HG03045 (cell line): ENCODE data around the gene TEDDM1.
"Not testable (repeated sequence)": the region's sequence is repeated elsewhere in the genome, so short reads cannot be mapped to it uniquely, and the experiment has no call there.

ENCODE experiments used
- ATAC-seq: cut with Tn5 transposase; IDR thresholded peaks from one replicate; pipeline ENCODE4 v1.9.1; 2021; ENCODE audit warnings: mild to moderate bottlenecking, moderate library complexity; ENCODE audit not compliant: unreplicated experiment

TEDDM1 gene

GRCh38 chr1:182400567-182400966 lies at the start of gene TEDDM1:
TSS of gene TEDDM1 (minus strand) at chr1:182400667. CDS start at chr1:182400485, 182 bp downstream.
- ATAC-seq: no peak

GRCh38 chr1:182450087-182450486 lies 49.6 kb upstream of the TEDDM1 start, which contains the start of gene RGSL1:
TSS of gene RGSL1 (plus strand) at chr1:182450146. CDS start at chr1:182450166, 20 bp downstream.
- ATAC-seq: no peak

GRCh38 chr1:182447660-182448059 lies 47.2 kb upstream of the TEDDM1 start:
- ATAC-seq: no peak

GRCh38 chr1:182447124-182447523 lies 46.7 kb upstream of the TEDDM1 start:
- not testable (repeated sequence) for ATAC-seq

GRCh38 chr1:182446033-182446669 lies 45.7 kb upstream of the TEDDM1 start:
- no peak for ATAC-seq

GRCh38 chr1:182444497-182444896 lies 44.0 kb upstream of the TEDDM1 start:
- no peak for ATAC-seq

GRCh38 chr1:182442333-182442732 lies 41.9 kb upstream of the TEDDM1 start:
- ATAC-seq: no peak

GRCh38 chr1:182441719-182442118 lies 41.3 kb upstream of the TEDDM1 start:
- ATAC-seq: no peak

GRCh38 chr1:182438326-182438725 lies 37.9 kb upstream of the TEDDM1 start:
- no peak for ATAC-seq

- no peak for ATAC-seq
Measured at GRCh38 chr1:182433580-182433979, 33.1 kb upstream of the TEDDM1 start.

- ATAC-seq: no peak
Measured at GRCh38 chr1:182431278-182431677, 30.8 kb upstream of the TEDDM1 start.

GRCh38 chr1:182430263-182431068 lies 30.0 kb upstream of the TEDDM1 start:
- no peak for ATAC-seq

- ATAC-seq: no peak
Measured at GRCh38 chr1:182428043-182428442, 27.6 kb upstream of the TEDDM1 start.

- peak; percentile 63 for ATAC-seq
Measured at GRCh38 chr1:182426442-182427430, 26.3 kb upstream of the TEDDM1 start.

- no peak for ATAC-seq
Measured at GRCh38 chr1:182415789-182416188, 15.3 kb upstream of the TEDDM1 start.

- ATAC-seq: no peak
Measured at GRCh38 chr1:182413969-182414368, 13.5 kb upstream of the TEDDM1 start.

GRCh38 chr1:182413486-182413885 lies 13.0 kb upstream of the TEDDM1 start:
- no peak for ATAC-seq

- no peak for ATAC-seq
Measured at GRCh38 chr1:182410620-182411273, 10.3 kb upstream of the TEDDM1 start.

GRCh38 chr1:182410138-182410537 lies 9.7 kb upstream of the TEDDM1 start:
- ATAC-seq: no peak

GRCh38 chr1:182408435-182409075 lies 8.1 kb upstream of the TEDDM1 start:
- no peak for ATAC-seq
